Measurements from ENCODE around the gene MCF2L.

DNA sequence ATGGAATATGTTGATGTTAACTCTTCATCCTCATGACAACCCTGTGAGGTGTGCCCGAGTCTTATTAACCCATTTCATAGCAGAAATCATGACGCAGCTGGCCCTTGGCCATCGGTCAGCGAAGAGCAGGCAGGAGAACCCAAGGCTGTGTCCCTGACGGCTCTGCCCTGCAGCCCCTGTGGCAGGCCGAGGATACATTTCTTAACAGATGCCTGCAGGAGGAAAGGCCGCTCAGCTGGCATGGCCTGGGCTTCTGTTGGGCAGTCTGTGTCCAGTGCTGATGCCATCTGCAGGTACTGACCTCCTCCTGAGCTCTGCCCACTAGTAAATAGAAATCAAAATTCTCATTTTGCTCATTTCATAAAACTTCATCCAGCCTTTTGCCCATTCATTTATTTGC is 35.4 kb upstream of the MCF2L start:
- TF ChIP-seq POLR2A (IDR thresholded peaks at IDR 0.05; ENCODE audit: low read depth, low read length) (no peak), POLR2AphosphoS5 (IDR thresholded peaks at IDR 0.05; ENCODE audit: low read depth, low read length) (no peak)
